Osteocyte (in vitro differentiated cells): ENCODE measurements around the gene OR2C3. TPM values are rescaled to one million over a fixed set of nuclear protein-coding genes. Genes with fewer than 3 reads are reported as not detected.

Experiments used
- DNase-seq: peaks from one replicate; pipeline ENCODE4 v3.0.0; 2021; ENCODE audit warnings: mixed read lengths; ENCODE audit not compliant: unreplicated experiment; ENCODE audit errors: extremely low spot score
- H3K27ac Mint-ChIP-seq: one replicate; pipeline ENCODE4 v1.8.0; 2021; ENCODE audit warnings: mild to moderate bottlenecking, mixed read lengths; ENCODE audit not compliant: unreplicated experiment
- H3K27me3 Mint-ChIP-seq: one replicate; pipeline ENCODE4 v1.8.0; 2021; ENCODE audit warnings: mixed read lengths; ENCODE audit not compliant: unreplicated experiment
- H3K36me3 Mint-ChIP-seq: one replicate; pipeline ENCODE4 v1.8.0; 2021; ENCODE audit warnings: mixed read lengths; ENCODE audit not compliant: unreplicated experiment
- H3K4me1 Mint-ChIP-seq: one replicate; pipeline ENCODE4 v1.8.0; 2021; ENCODE audit warnings: mixed read lengths; ENCODE audit not compliant: unreplicated experiment
- H3K4me3 Mint-ChIP-seq: one replicate; pipeline ENCODE4 v1.8.0; 2021; ENCODE audit warnings: mild to moderate bottlenecking, moderate library complexity, mixed read lengths; ENCODE audit not compliant: unreplicated experiment
- H3K9me3 Mint-ChIP-seq: one replicate; pipeline ENCODE4 v1.8.0; 2021; ENCODE audit warnings: mixed read lengths; ENCODE audit not compliant: unreplicated experiment
- long read RNA-seq: library from polyadenylated mRNA; unstranded; transcript quantifications from one replicate; pipeline ENCODE4 v2.0.0, GENCODE V29; 2021
- total RNA-seq: library from RNA; stranded (reverse); gene quantifications from 2 replicates; pipeline ENCODE4 v1.2.1, GENCODE V29; 2021
- TF ChIP-seq, protein P1 (sequence below): fragments of 200-600 bp; sonication (generic); IDR thresholded peaks from 2 replicates; pipeline ENCODE4 v1.5.0; 2021; ENCODE audit warnings: antibody characterized with exemption, mild to moderate bottlenecking, moderate library complexity

The OR2C3 gene
- total RNA-seq, result not detected in 2 replicates
- long read RNA-seq, result 0 reads

- Mint-ChIP-seq H3K4me1 (no peaks in the 10 kb centered on the region), H3K4me3 (no peak within 1 kb of the TSS), H3K27ac (no peak within 1 kb of the TSS), H3K9me3 (peaks cover 9% of the 10 kb centered on the region), H3K36me3 (no peaks in the 10 kb centered on the region), H3K27me3 (no peaks in the 10 kb centered on the region)
- TF ChIP-seq, protein P1, sequence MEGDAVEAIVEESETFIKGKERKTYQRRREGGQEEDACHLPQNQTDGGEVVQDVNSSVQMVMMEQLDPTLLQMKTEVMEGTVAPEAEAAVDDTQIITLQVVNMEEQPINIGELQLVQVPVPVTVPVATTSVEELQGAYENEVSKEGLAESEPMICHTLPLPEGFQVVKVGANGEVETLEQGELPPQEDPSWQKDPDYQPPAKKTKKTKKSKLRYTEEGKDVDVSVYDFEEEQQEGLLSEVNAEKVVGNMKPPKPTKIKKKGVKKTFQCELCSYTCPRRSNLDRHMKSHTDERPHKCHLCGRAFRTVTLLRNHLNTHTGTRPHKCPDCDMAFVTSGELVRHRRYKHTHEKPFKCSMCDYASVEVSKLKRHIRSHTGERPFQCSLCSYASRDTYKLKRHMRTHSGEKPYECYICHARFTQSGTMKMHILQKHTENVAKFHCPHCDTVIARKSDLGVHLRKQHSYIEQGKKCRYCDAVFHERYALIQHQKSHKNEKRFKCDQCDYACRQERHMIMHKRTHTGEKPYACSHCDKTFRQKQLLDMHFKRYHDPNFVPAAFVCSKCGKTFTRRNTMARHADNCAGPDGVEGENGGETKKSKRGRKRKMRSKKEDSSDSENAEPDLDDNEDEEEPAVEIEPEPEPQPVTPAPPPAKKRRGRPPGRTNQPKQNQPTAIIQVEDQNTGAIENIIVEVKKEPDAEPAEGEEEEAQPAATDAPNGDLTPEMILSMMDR, result no peak
- no peak for DNase-seq
Measured at GRCh38 chr1:247536340-247536739, at the start of gene OR2C3. Gene OR2C3 (minus strand): TSS chr1:247536440. CDS start chr1:247532511, 3,929 bp downstream.

- DNase-seq, result no peak
- H3K9me3 Mint-ChIP-seq, result no peaks in the 10 kb centered on the region
- H3K4me1 Mint-ChIP-seq, result no peaks in the 10 kb centered on the region
- no peak overlapping the region for H3K27ac Mint-ChIP-seq
- no peaks in the 10 kb centered on the region for H3K27me3 Mint-ChIP-seq
- H3K36me3 Mint-ChIP-seq, result no peaks in the 10 kb centered on the region
- TF ChIP-seq, protein P1, result no peak
- no peak overlapping the region for H3K4me3 Mint-ChIP-seq
Measured at GRCh38 chr1:247578946-247579460, 42.8 kb upstream of the OR2C3 start.

- Mint-ChIP-seq H3K27me3 (no peaks in the 10 kb centered on the region), H3K9me3 (no peaks in the 10 kb centered on the region), H3K36me3 (no peaks in the 10 kb centered on the region), H3K4me1 (no peaks in the 10 kb centered on the region), H3K4me3 (no peak overlapping the region), H3K27ac (no peak overlapping the region)
- DNase-seq, result no peak
- TF ChIP-seq, protein P1, result peak; percentile 60
Measured at GRCh38 chr1:247576514-247576913, 40.3 kb upstream of the OR2C3 start.

DNA sequence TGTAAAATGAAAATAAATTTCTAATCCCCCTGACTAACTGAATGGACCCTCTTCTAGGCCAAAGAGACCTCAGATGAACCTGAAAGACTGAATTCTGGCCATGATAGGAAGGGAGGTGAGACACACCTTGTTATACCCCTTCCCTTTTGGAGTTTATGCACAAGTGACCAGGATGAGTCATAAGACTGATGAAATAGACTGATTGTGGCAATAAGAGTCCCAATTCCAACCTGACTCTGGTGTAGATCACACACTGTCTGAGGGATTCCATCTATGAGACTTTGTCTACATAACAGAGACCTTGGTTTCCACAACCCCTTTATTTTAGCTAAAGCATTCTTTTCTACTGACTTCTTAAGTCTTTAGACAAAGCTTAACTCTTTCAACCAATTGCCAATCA is 38.4 kb upstream of the OR2C3 start:
- no peak overlapping the region for H3K27ac Mint-ChIP-seq
- DNase-seq, result no peak
- H3K4me3 Mint-ChIP-seq, result no peak overlapping the region
- peaks cover 15% of the 10 kb centered on the region for H3K9me3 Mint-ChIP-seq
- H3K27me3 Mint-ChIP-seq, result no peaks in the 10 kb centered on the region
- H3K4me1 Mint-ChIP-seq, result no peaks in the 10 kb centered on the region
- TF ChIP-seq, protein P1, result no peak
- no peaks in the 10 kb centered on the region for H3K36me3 Mint-ChIP-seq

DNA sequence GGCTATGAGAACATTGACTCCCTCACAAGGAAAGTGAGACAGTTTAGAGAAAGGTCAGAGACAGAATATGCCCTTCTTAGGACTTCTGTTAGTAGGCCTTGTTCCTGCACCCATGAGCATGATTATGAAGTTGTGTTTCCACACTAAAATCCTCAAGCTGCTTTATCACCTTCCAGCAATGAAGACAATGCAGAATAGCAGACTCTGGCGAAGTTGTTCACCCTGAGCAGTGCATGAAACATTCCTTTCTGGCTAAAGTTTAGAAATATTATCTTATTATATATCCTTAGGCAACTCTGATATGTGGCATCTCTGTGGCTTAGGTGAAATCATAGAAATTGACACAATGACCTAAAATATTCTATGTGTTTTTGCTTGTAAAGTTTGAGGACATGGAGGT is 38.0 kb upstream of the OR2C3 start:
- no peaks in the 10 kb centered on the region for H3K27me3 Mint-ChIP-seq
- no peak overlapping the region for H3K4me3 Mint-ChIP-seq
- TF ChIP-seq, protein P1, result no peak
- no peaks in the 10 kb centered on the region for H3K36me3 Mint-ChIP-seq
- peaks cover 16% of the 10 kb centered on the region for H3K9me3 Mint-ChIP-seq
- DNase-seq, result no peak
- H3K27ac Mint-ChIP-seq, result no peak overlapping the region
- H3K4me1 Mint-ChIP-seq, result no peaks in the 10 kb centered on the region
